Panc1 (cell line): ENCODE data around the gene KLK8. TPM values are rescaled to one million over a fixed set of nuclear protein-coding genes. Genes with fewer than 3 reads are reported as not detected.

Experiments used
- ATAC-seq: fragments of 200-7000 bp; cut with Tn5 transposase; 2 replicates; pipeline ENCODE4 v1.9.1; 2020; ENCODE audit warnings: mild to moderate bottlenecking, moderate library complexity
- BruUV-seq: library from RNA; stranded (reverse); fragments of 400-500 nt; replicated peaks from 2 replicates; lab custom pipeline; 2021; lab: Mats Ljungman, UMichigan
- CTCF ChIA-PET: fragments of 300-600 bp; sonication (Branson Sonifier 250); formaldehyde crosslinking; loops from one replicate; lab custom pipeline; 2022; ENCODE audit warnings: antibody characterized with exemption; lab: Charles Lee
- POLR2A ChIA-PET: fragments of 300-600 bp; sonication (Branson Sonifier 250); formaldehyde crosslinking; loops from one replicate; lab custom pipeline; 2022; ENCODE audit warnings: antibody characterized with exemption; lab: Charles Lee
- DNase-seq: peaks from one replicate; pipeline ENCODE4 v3.0.0-alpha.2; 2010; ENCODE audit warnings: low read depth, low spot score
- H3K27ac ChIP-seq: 2 replicates; pipeline ENCODE4 v1.5.1; 2011; ENCODE audit warnings: mild to moderate bottlenecking, low read length, inconsistent platforms
- H3K27me3 ChIP-seq: fragments of 200-500 bp; sonication (Bioruptor generic); 2 replicates; pipeline ENCODE4 v1.6.0; 2014; ENCODE audit warnings: low read length, inconsistent platforms; ENCODE audit not compliant: control insufficient read depth, insufficient read depth
- H3K36me3 ChIP-seq: fragments of 200-500 bp; sonication (Bioruptor generic); 2 replicates; pipeline ENCODE4 v1.5.1; 2014; ENCODE audit warnings: inconsistent platforms, mild to moderate bottlenecking, low read length, moderate library complexity; ENCODE audit not compliant: control insufficient read depth, insufficient read depth
- H3K4me1 ChIP-seq: 2 replicates; pipeline ENCODE4 v1.5.1; 2011; ENCODE audit warnings: inconsistent platforms, mild to moderate bottlenecking, low read length, moderate library complexity; ENCODE audit not compliant: control insufficient read depth, insufficient read depth
- H3K4me3 ChIP-seq, 2 experiments: 2 replicates each; pipeline ENCODE4 v1.5.1; 2011 to 2012; ENCODE audit warnings: low read depth in 2 of 2, low read length in 2 of 2, mild to moderate bottlenecking in 2 of 2, inconsistent platforms in 1 of 2, moderate library complexity in 1 of 2
- H3K9me3 ChIP-seq: fragments of 200-500 bp; sonication (Bioruptor generic); 2 replicates; pipeline ENCODE4 v1.5.1; 2014; ENCODE audit warnings: low read depth, mild to moderate bottlenecking, inconsistent platforms, low read length, moderate library complexity; ENCODE audit not compliant: control insufficient read depth, insufficient read depth
- POLR2AphosphoS5 ChIP-seq: IDR thresholded peaks from 2 replicates; pipeline ENCODE4 v1.6.1; 2012; ENCODE audit warnings: mild to moderate bottlenecking, low read depth, low read length, moderate library complexity
- SIN3A ChIP-seq: IDR thresholded peaks from 2 replicates; pipeline ENCODE4 v1.6.1; 2012; ENCODE audit warnings: low read depth, mild to moderate bottlenecking, low read length, moderate library complexity, borderline replicate concordance; ENCODE audit not compliant: insufficient read depth
- TCF7L2 ChIP-seq: IDR thresholded peaks from 2 replicates; pipeline ENCODE4 v1.6.1; 2011; ENCODE audit warnings: mild to moderate bottlenecking, low read depth, low read length, inconsistent platforms
- in situ Hi-C: cut with HindIII; loops from 2 replicates; pipeline ENCODE4 v1.10.0; 2016; ENCODE audit warnings: low sequenced_read_pairs, low pct_unique_long_range_greater_than_20kb
- intact Hi-C: fragments of 100-400 bp; cut with micrococcal nuclease; formaldehyde crosslinking; loops from one replicate; pipeline ENCODE4 v1.10.0; 2022; ENCODE audit not compliant: unreplicated experiment
- total RNA-seq: library from RNA; stranded (reverse); gene quantifications from one replicate; pipeline ENCODE4 v1.2.1, GENCODE V29; 2021; ENCODE audit not compliant: unreplicated experiment
- TF ChIP-seq, protein P1 (sequence below), 2 experiments: IDR thresholded peaks; 2 replicates each; pipeline ENCODE4 v1.6.1; 2011 to 2012; ENCODE audit warnings: low read depth in 2 of 2, control low read depth in 1 of 2, low read length in 1 of 2, mild to moderate bottlenecking in 1 of 2, moderate library complexity in 1 of 2; ENCODE audit not compliant: insufficient read depth in 1 of 2
- TF ChIP-seq, protein P2 (sequence below): fragments of 450-650 bp; IDR thresholded peaks from 2 replicates; pipeline ENCODE4 v1.5.1; 2017; ENCODE audit warnings: mild to moderate bottlenecking

The KLK8 gene
- total RNA-seq, 1 experiment from 2014 or later, result not detected

DNA sequence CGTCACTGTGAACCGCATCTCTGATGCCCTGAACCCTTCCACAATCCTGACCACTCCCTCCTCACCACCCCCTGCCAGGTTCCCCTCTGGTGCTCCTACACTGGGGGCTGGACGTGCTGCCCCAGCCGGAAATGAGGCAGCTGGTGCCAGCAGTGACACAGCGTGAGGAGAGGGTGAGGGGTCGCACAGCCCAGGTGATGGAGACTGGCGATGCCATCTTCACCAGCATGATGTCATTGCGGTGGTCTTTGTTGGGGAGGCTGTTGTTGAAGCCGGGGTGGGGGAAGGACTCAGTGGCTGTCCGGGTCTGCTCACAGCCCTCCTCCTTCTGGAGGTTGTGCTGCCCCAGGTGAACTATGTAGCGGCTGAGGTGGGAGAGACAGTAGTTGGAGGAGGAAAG, 22.5 kb upstream of the KLK8 start:
- in situ Hi-C loops, result no loop called here
- no peak for ATAC-seq
- no peaks in the 10 kb centered on the region for H3K27me3 ChIP-seq
- no TSS peak for BruUV-seq
- no peaks in the 10 kb centered on the region for H3K9me3 ChIP-seq
- H3K4me1 ChIP-seq, result peaks cover 3% of the 10 kb centered on the region
- TF ChIP-seq, protein P1, sequence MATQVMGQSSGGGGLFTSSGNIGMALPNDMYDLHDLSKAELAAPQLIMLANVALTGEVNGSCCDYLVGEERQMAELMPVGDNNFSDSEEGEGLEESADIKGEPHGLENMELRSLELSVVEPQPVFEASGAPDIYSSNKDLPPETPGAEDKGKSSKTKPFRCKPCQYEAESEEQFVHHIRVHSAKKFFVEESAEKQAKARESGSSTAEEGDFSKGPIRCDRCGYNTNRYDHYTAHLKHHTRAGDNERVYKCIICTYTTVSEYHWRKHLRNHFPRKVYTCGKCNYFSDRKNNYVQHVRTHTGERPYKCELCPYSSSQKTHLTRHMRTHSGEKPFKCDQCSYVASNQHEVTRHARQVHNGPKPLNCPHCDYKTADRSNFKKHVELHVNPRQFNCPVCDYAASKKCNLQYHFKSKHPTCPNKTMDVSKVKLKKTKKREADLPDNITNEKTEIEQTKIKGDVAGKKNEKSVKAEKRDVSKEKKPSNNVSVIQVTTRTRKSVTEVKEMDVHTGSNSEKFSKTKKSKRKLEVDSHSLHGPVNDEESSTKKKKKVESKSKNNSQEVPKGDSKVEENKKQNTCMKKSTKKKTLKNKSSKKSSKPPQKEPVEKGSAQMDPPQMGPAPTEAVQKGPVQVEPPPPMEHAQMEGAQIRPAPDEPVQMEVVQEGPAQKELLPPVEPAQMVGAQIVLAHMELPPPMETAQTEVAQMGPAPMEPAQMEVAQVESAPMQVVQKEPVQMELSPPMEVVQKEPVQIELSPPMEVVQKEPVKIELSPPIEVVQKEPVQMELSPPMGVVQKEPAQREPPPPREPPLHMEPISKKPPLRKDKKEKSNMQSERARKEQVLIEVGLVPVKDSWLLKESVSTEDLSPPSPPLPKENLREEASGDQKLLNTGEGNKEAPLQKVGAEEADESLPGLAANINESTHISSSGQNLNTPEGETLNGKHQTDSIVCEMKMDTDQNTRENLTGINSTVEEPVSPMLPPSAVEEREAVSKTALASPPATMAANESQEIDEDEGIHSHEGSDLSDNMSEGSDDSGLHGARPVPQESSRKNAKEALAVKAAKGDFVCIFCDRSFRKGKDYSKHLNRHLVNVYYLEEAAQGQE (IDR thresholded peaks at IDR 0.05; ENCODE audit: insufficient read depth in 1 of 2, low read depth in 2 of 2, low read length in 1 of 2), result no peak
- TF ChIP-seq SIN3A (no peak), TCF7L2 (no peak), POLR2AphosphoS5 (no peak)
- TF ChIP-seq, protein P2, sequence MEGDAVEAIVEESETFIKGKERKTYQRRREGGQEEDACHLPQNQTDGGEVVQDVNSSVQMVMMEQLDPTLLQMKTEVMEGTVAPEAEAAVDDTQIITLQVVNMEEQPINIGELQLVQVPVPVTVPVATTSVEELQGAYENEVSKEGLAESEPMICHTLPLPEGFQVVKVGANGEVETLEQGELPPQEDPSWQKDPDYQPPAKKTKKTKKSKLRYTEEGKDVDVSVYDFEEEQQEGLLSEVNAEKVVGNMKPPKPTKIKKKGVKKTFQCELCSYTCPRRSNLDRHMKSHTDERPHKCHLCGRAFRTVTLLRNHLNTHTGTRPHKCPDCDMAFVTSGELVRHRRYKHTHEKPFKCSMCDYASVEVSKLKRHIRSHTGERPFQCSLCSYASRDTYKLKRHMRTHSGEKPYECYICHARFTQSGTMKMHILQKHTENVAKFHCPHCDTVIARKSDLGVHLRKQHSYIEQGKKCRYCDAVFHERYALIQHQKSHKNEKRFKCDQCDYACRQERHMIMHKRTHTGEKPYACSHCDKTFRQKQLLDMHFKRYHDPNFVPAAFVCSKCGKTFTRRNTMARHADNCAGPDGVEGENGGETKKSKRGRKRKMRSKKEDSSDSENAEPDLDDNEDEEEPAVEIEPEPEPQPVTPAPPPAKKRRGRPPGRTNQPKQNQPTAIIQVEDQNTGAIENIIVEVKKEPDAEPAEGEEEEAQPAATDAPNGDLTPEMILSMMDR, result no peak
- no peaks in the 10 kb centered on the region for H3K36me3 ChIP-seq
- intact Hi-C loops, result no loop called here
- no peak for DNase-seq
- H3K4me3 ChIP-seq, result no peak overlapping the region
- ChIA-PET CTCF (no interaction called here), POLR2A (no interaction called here)
- no peak overlapping the region for H3K27ac ChIP-seq

DNA sequence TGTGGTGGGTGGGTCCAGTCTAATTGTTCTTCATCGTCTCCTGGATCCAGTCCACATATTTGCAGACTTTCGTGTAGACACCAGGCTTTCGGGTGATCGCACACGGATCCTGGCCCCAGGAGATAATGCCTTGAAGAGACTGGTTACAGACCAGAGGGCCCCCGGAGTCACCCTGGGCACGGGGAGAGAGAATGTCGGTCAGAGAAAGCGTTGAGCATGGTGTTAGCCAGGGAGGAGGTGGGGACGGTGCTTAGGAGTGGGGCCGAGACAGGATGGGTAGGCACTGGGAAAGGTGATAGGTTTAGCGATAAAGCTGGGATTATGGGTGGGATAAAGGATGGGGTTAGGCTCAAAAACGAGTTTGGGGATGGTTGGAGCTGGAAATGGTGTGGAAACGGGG, 21.1 kb upstream of the KLK8 start:
- BruUV-seq, result no TSS peak
- TF ChIP-seq POLR2AphosphoS5 (no peak), SIN3A (no peak)
- TF ChIP-seq, protein P2, result no peak
- TF ChIP-seq, protein P1 (IDR thresholded peaks at IDR 0.05; ENCODE audit: insufficient read depth in 1 of 2, low read depth in 2 of 2, low read length in 1 of 2), result no peak
- Histone ChIP-seq H3K27ac (no peak overlapping the region), H3K9me3 (no peaks in the 10 kb centered on the region), H3K4me1 (peaks cover 3% of the 10 kb centered on the region), H3K36me3 (no peaks in the 10 kb centered on the region), H3K4me3 (no peak overlapping the region), H3K27me3 (peaks cover 2% of the 10 kb centered on the region; the same call in 1 of the 2 replicates)
- DNase-seq, result no peak
- in situ Hi-C loops (no loop called here), intact Hi-C loops (no loop called here)
- ChIA-PET POLR2A (no interaction called here), CTCF (interaction anchor here (0.6 kb wide), 1 partner anchor 74 kb away, joined by 4 read pairs; no protein-coding TSS in a partner anchor)
- ATAC-seq, result no peak
